Left cardiac atrium (tissue), 4 donors: Measurements from ENCODE around the gene HAUS8. TPM values are rescaled to one million over a fixed set of nuclear protein-coding genes. Genes with fewer than 3 reads are reported as not detected.
"Not testable (repeated sequence)": the region's sequence is repeated elsewhere in the genome, so short reads cannot be mapped to it uniquely, and the experiment has no call there.

Experiments
- ATAC-seq, 2 donors: fragments of 200-7000 bp; cut with Tn5 transposase; one replicate each; pipeline ENCODE4 v1.9.1; 2020; ENCODE audit warnings: mild to moderate bottlenecking in 2 of 2, moderate library complexity in 2 of 2
- DNase-seq: peaks from one replicate; pipeline ENCODE4 v3.0.0-alpha.2; 2020
- intact Hi-C, 2 donors: fragments of 100-400 bp; cut with DNase I; formaldehyde crosslinking; loops; one replicate each; pipeline versions ENCODE4 v1.14.1 to v1.15.1; 2022 to 2023
- total RNA-seq, 2 donors: library from RNA; stranded (reverse); fragmentation: NEBNext Ultra II Directional; extraction: Animal tissue kit (Norgen Biotek cat#: 25700); gene quantifications; one replicate each; pipeline ENCODE4 v1.2.1, GENCODE V29; 2021
- donor health status: DM: no; HTN: yes; CAD: no.
- donor health status: DM: no; HTN: yes; CAD: no; lungs with severe emphysema.
- donor health status: DM: yes; HTN: yes; CAD: no.
- donor health status: Dilated cardiomyopathy.

Gene HAUS8
- total RNA-seq, 2 donors from 2014 or later, result 3.9 to 5.0 TPM

- DNase-seq (no peak), ATAC-seq (peak in 1 of 2 donors; percentile 44)
- intact Hi-C loops, result loop anchor here (2.0 to 10.0 kb wide), 3 partner anchors 274 to 338 kb away; partner anchors contain the start of gene NWD1 (in 1 of the 2)
Measured at GRCh38 chr19:17052439-17052838, 22.8 kb downstream of the HAUS8 start.

DNA sequence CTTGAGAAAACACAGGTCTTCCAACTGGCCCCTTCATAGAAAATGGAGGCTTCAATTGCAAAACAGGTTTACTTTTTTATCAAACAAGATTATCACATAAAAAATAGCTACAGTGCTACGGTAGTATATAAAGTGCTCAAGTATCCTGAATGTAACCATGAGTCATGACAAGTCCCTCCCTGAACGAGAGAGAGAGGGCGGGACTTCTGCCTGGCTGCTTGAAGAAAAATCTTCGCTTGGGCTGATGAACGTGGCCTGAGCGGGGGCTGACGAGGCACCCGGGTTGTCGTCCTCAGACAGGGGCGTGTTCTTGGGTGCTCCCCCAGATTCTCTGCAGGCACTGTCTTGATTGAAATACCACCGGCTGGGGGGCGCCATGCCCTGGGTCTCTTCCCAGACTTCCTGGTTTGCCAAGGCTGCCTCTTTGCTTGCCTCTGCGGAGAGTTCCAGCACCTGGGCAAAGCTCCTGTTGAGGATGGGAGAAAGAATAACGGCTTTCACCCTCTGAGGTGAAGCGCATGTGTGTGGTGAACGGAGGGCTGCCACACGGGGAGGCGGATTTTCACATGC is 25.5 kb downstream of the HAUS8 start:
- intact Hi-C loops, result loop anchor here (5.0 to 10.0 kb wide), 2 partner anchors 277 to 335 kb away; partner anchors contain the start of gene NWD1 (in 1 of the 2)
- ATAC-seq (no peak), DNase-seq (no peak)

DNA sequence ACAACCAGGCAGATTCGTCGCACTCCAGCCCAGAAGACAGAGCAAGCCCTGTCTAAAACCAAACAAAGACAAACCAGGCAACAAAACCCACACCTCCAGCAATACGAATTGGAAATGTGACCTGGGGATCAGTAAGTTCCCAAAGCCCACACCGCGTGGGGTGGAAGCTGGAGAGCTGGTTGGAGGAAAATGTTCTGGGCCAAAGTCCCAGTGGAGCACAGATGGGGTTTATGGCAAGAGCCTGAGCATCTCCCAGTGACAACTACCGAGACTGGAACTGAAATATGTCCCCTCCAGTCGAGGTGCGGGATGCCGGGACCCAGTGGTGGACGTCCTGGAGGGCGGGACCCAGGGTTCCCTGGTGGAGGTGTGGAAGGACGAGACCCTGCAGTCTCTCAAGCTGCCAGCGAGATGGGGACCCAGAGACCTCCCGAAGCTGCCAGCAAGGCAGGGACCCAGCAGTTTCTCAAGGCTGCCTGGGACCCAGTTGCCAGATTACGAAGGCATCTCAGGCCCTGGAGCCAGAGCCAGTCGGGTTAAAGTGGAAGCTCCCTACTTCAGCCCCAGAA is 26.3 kb downstream of the HAUS8 start:
- intact Hi-C loops, result no loop called here
- peak in 1 of 2 donors; percentile 72 for ATAC-seq
- DNase-seq, result no peak

DNA sequence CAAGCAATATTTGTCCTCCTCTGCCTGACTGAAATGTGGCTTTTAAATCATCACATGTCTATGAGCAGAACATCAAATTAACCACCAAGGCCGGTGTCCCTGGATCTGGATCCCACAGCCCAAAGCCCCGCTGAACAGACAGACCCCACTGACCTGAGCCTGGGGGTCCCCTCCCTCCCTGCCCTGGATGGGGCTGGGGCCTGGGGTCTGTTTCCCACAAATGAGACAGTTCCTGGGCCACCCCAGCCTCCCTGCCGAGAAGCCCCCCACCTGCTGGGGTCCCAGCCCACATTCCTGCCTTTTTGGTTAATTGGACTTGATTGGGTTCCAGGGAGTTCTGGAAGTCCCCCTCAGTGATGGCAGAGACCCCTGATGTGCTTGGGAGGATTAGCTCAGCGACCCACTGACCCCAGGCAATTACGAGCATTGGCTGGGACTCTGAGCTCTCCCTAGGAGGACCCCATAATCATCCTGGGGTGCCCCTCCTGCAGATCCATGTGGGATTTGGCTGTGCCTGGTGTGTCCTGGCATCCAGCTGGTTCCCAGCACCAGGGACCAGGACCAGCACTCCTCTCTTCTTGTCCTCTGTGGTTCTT is 29.2 kb downstream of the HAUS8 start:
- DNase-seq (no peak), ATAC-seq (no peak)
- intact Hi-C loops, result no loop called here

DNA sequence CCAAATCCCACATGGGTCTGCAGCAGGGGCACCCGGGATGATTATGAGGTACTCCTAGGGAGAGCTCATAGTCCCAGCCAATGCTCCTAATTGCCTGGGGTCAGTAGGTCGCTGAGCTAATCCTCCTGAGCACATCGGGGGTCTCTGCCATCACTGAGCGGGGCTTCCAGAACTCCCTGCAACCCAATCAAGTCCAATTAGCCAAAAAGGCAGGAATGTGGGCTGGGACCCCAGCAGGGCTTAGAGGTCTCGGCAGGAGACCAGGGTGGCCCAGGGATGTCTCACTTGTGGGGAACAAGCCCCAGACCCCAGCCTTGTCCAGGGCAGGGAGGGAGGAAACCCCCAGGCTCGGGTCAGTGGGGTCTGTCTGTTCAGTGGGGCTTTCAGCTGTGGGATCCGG is 31.5 kb downstream of the HAUS8 start:
- intact Hi-C loops, result no loop called here
- ATAC-seq (no peak), DNase-seq (no peak)

DNA sequence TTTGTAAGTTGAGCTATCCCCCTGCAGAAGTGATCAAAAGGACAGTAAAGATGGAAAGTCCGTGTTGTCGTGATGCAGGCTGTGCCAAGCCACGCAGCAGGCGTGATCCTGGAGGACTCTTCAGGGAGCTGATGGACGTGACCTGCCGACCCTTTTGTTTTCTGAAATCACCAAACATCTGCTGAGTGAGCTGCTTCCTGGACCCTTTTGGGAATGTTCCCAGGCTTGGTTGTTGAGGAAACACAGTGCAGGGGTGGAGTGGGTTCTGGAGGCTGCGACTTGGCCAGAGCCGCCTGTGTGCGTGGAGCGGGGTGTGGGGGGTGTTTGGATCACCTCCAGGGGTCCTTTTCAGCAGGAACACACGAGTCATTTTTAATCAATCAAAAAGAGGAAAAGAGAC is 33.3 kb downstream of the HAUS8 start:
- intact Hi-C loops, result no loop called here
- ATAC-seq, result peak; percentile 38 to 82
- peak; percentile 35 for DNase-seq

GRCh38 chr19:17037966-17038500 is 37.2 kb downstream of the HAUS8 start:
- intact Hi-C loops, result no loop called here
- ATAC-seq (no peak), DNase-seq (no peak)

GRCh38 chr19:17037184-17037583 is 38.1 kb downstream of the HAUS8 start:
- no peak for DNase-seq
- ATAC-seq, result no peak
- intact Hi-C loops, result no loop called here

DNA sequence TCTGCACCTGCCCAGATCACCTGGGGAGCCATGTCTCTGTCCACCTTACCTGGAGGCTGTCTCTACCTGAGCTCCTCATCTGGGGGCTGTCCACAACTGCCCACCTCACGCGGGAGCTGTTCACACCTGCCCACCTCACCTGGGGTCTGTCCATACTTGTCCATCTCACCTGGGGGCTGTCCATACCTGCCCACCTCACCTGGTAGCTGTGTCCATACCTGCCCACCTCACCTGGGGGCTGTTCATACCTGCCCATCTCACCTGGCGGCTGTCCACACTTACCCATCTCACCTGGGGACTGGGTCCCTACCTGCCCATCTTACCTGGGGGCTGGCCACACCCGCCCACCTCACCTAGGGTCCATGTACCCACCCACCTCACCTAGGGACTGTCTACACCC is 38.6 kb downstream of the HAUS8 start:
- DNase-seq, result no peak
- intact Hi-C loops, result no loop called here
- no peak for ATAC-seq

GRCh38 chr19:17035842-17036424 is 39.3 kb downstream of the HAUS8 start:
- intact Hi-C loops, result no loop called here
- ATAC-seq, result peak; percentile 8 to 42
- peak; percentile 38 for DNase-seq

DNA sequence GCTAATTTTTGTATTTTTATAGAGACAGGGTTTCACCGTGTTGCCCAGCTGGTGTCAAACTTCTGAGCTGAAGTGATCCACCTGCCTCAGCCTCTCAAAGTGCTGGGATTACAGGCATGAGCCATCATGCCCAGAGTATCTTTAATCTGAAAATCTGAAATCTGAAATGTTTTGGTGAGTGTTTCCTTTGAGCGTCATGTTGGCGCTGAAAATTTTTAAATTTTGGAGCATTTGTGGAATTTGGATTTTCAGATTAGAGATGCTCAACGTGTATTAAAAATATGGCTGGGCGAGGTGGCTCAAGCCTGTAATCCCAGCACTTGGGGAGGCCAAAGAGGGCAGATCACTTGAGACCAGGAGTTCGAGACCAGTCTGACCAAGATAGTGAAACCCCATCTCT is 43.5 kb downstream of the HAUS8 start:
- no peak for ATAC-seq
- intact Hi-C loops, result no loop called here
- DNase-seq, result no peak

DNA sequence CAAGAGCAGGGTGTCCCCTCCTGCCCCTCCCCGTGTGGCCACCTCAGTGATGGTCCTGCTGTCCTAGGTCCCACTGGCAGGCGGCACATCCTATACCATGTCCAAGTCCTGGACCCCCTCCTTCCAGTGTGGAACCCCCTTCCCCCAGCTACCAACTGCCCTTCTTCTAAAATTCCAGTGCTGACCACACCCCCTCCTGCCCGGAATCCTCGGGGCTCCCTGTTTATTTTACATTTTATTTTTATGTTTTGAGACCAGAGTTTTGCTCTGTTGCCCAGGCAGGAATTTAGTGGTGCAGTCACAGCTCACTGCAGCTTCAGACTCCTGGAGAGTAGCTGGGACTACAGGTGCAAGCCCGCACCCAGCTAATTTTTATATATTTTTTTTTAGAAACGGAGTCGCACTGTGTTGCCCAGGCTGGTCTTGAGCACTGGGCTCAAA is 47.7 kb downstream of the HAUS8 start:
- intact Hi-C loops, result no loop called here
- ATAC-seq (no peak), DNase-seq (no peak)

GRCh38 chr19:17026706-17027534 is 48.3 kb downstream of the HAUS8 start, which contains the start of gene CPAMD8:
Gene CPAMD8, minus strand, starts transcription at chr19:17026810. Its CDS starts 168 bp downstream, at chr19:17026642.
- intact Hi-C loops, result no loop called here
- DNase-seq (no peak), ATAC-seq (peak; percentile 23 to 38)

DNA sequence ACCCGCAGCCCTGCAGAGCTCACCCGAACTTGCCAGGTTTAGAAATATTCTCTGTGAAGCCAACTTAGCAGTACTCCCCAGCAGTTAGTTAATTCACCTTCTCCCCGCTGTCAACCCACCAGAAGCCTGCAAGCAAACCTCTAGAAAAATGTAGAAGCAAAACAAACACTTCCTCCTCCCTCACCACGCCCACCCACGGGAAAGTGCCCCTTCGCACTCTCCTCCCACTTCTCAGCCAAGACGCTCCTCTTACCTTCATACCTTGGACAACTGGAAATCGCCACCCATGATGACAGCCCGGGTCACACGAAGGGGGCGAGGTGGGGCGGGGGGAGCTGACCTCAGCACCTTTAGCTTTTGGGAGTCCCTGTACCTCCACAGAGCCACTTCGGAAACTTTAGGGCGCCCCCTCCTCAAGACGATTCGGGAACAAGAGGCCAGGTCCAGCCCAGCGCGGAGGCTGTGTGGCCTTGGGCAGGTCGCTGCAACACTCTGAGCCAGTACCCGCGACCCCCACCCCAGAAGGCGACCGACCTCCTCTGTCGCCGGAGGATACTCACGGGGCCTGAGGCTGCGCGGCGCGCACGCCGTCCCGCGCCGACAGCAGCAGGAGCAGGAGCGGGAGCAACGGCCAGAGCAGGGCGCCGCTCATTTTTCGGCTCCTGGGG is 49.1 kb downstream of the HAUS8 start:
- no peak for DNase-seq
- intact Hi-C loops, result no loop called here
- ATAC-seq, result no peak

- ATAC-seq (no peak), DNase-seq (no peak)
- intact Hi-C loops, result no loop called here
Measured at GRCh38 chr19:17025361-17025760, 49.9 kb downstream of the HAUS8 start.

DNA sequence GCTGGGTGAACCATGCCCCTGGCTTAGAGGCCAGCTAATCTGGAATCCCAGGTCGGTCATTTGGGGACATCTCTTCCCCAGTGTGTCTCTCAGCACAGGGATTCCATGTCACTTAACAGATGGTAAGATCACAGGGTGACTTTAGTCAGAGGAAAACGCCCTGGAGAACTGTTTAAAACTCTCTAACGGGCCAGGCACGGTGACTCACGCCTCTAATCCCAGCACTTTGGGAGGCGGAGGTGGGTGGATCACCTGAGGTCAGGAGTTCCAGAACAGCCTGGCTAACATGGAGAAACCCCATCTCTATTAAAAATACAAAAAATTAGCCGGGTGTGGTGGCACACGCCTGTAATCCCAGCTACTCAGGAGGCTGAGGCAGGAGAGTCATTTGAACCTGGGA is 50.3 kb downstream of the HAUS8 start:
- DNase-seq, ATAC-seq, intact Hi-C loops: not testable (repeated sequence)

- ATAC-seq (no peak), DNase-seq (no peak)
- intact Hi-C loops, result no loop called here
Measured at GRCh38 chr19:17023805-17024204, 51.4 kb downstream of the HAUS8 start.

GRCh38 chr19:17022738-17023137 is 52.5 kb downstream of the HAUS8 start:
- intact Hi-C loops, result no loop called here
- DNase-seq (no peak), ATAC-seq (no peak)
